ENCODE measurements around the gene TNFRSF13B. TPM values are rescaled to one million over a fixed set of nuclear protein-coding genes. Genes with fewer than 3 reads are reported as not detected.
"Not testable (repeated sequence)": the region's sequence is repeated elsewhere in the genome, so short reads cannot be mapped to it uniquely, and the experiment has no call there.

Gene TNFRSF13B
- total RNA-seq, 6 donors from 2014 or later = 0.57 to 6.3 (median 2.1) TPM; not detected in 1

DNA sequence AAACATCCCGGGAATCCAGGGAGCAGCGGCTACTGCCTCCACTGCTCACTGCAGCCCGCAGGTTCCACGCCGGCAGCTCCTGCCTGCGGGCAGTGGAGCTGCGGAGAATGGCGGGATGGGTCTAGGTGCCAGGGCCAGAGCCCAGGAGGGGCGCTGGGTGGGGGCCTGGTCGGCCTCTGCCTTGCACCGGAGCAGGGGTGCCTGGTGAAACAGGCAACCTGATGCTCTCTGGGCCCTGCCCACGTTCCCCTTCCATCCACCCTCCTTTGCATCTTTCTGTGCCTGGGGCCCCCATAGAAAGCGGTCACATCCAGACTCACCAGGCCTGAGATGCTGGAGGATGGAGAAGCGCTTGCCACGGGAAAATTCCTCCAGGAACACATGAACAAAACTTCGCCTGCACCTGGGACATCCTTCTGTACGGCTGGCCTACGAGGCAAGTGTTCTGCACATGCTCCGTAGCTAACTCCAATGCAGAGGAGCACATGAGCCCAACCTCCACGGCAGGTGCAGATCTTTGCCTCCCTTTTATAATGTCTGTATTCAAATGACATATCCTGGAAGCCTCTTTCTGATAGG is 79.0 kb downstream of the TNFRSF13B start:
- H3K27ac ChIP-seq, DNase-seq, H3K4me1 ChIP-seq, H3K4me3 ChIP-seq, H3K9me3 ChIP-seq, H3K36me3 ChIP-seq, H3K27me3 ChIP-seq: not testable (repeated sequence)
- 87 to 89% methylated on average over 16 to 19 of the region's 20 CpGs for WGBS, 2 donors
- peak in 1 of 2 donors; percentile 26 for ATAC-seq (ENCODE audit: low FRiP score in 2 of 2)

DNA sequence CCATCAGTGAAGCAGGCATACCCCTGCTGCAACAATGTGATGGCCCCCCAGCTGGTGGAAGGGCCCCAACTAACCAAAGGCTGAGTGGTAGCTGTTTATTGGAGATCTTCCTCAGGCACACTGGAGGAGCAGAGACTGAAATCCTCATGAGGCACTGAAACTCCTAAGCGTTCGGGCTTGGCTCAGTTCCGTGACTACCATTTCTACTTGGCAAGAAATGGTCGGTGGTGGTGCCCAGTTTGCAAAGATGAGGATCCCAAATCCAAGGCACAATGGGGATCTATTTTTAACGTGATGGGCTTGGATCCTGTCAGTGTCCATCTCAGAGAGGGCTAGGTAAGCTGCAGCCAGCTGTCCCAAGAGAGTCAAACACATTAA is 82.8 kb downstream of the TNFRSF13B start:
- TF ChIP-seq, protein P1, sequence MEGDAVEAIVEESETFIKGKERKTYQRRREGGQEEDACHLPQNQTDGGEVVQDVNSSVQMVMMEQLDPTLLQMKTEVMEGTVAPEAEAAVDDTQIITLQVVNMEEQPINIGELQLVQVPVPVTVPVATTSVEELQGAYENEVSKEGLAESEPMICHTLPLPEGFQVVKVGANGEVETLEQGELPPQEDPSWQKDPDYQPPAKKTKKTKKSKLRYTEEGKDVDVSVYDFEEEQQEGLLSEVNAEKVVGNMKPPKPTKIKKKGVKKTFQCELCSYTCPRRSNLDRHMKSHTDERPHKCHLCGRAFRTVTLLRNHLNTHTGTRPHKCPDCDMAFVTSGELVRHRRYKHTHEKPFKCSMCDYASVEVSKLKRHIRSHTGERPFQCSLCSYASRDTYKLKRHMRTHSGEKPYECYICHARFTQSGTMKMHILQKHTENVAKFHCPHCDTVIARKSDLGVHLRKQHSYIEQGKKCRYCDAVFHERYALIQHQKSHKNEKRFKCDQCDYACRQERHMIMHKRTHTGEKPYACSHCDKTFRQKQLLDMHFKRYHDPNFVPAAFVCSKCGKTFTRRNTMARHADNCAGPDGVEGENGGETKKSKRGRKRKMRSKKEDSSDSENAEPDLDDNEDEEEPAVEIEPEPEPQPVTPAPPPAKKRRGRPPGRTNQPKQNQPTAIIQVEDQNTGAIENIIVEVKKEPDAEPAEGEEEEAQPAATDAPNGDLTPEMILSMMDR (IDR thresholded peaks at IDR 0.05) = no peak
- TF ChIP-seq POLR2A (IDR thresholded peaks at IDR 0.05) = no peak
- TF ChIP-seq EP300 (IDR thresholded peaks at IDR 0.05) = no peak
- no peak for TF ChIP-seq POLR2AphosphoS5 (IDR thresholded peaks at IDR 0.05)
- ATAC-seq (ENCODE audit: low FRiP score in 2 of 2) (no peak), DNase-seq (no peak)
- no peak overlapping the region for H3K4me3 ChIP-seq
- WGBS, 2 donors = 81 to 96% methylated on average over 5 of the region's 5 CpGs
- H3K9me3 ChIP-seq = no peaks in the 10 kb centered on the region
- H3K27ac ChIP-seq = no peak overlapping the region
- no peaks in the 10 kb centered on the region for H3K4me1 ChIP-seq
- no peaks in the 10 kb centered on the region for H3K36me3 ChIP-seq
- no peaks in the 10 kb centered on the region for H3K27me3 ChIP-seq

Small RNAs within 50 kb of the gene (small RNA-seq; reads per million reads assigned to genes)
- 0 reads per million in 4 donors for gene AL353996.1

Other genes starting within 250 kb of the TNFRSF13B start
- gene MPRIP, start 70.3 kb upstream of the TNFRSF13B start, total RNA-seq = 100 to 1,000 TPM; 201 to 380 (median 285) TPM
- 1 to 10 TPM; 2.3 to 5.0 (median 3.4) TPM for gene PLD6, start 234.2 kb upstream of the TNFRSF13B start, total RNA-seq